G401.6 (cell line): Measurements from ENCODE around the gene OR8H2.
A peak's percentile ranks its signal among the peaks of the same experiment; 100 is the strongest.
"Not testable (repeated sequence)": the region's sequence is repeated elsewhere in the genome, so short reads cannot be mapped to it uniquely, and the experiment has no call there.

Source experiments
- FAIRE-seq: peaks from 2 replicates; lab custom pipeline; 2012; peaks lifted over from hg19 to GRCh38; lab: Jason Lieb, UNC

The OR8H2 gene, protein sequence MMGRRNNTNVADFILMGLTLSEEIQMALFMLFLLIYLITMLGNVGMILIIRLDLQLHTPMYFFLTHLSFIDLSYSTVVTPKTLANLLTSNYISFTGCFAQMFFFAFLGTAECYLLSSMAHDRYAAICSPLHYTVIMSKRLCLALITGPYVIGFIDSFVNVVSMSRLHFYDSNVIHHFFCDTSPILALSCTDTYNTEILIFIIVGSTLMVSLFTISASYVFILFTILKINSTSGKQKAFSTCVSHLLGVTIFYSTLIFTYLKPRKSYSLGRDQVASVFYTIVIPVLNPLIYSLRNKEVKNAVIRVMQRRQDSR

DNA sequence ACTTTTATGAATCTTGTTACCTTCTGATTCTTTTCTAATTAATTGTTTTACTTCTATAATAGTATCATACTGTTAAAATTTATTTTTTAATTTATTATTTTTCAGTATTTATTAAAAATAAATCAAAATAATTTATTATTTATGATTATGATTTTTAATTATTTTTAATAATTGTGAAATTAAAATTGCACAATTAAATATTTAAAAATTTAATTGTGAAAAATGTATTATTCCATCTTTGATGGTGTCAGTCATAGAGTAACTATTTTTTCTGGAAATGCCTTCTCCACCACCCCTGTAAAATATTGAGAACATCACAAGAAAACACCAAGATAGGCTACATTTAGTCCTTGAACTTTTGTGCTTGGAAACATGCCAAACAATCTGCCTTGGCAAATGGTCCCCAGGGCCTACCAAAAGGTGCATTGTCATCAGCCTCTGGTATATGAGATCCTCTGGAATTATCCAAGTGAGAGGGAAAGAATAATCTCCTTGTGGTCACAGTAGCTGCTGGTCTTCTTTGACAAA is at the start of gene OR8H2:
Gene OR8H2 (plus strand): TSS at position 478 of the 528 bp plus-strand sequence. CDS start 1,356 bp downstream, outside the sequence.
- FAIRE-seq: peak; percentile 94

DNA sequence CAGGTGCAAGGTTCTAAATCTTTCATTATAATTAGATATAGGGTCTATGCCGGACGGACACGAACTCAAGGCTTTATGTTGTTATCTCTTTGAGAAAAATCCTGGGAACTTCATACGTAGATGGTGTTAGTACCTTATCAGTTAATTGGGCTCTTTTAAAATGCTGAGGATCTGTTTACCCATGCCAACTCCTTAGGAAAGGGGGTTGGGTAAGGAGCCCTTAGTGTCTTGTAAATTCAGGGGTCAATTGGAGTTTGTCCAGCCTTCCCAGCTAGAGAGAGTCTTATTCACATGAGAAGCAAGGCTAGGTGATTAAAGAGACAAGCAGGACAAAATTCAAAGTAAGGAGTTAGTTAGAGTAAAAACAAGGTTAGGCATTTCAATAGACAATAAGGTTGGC is 47.1 kb upstream of the OR8H2 start:
- not testable (repeated sequence) for FAIRE-seq

GRCh38 chr11:56057661-56058237 is 45.7 kb upstream of the OR8H2 start:
- not testable (repeated sequence) for FAIRE-seq

- FAIRE-seq: not testable (repeated sequence)
These were observed 45.2 kb upstream of the OR8H2 start for GRCh38 chr11:56058260-56058780.

GRCh38 chr11:56066980-56067379 is 36.5 kb upstream of the OR8H2 start:
- FAIRE-seq: no peak

DNA sequence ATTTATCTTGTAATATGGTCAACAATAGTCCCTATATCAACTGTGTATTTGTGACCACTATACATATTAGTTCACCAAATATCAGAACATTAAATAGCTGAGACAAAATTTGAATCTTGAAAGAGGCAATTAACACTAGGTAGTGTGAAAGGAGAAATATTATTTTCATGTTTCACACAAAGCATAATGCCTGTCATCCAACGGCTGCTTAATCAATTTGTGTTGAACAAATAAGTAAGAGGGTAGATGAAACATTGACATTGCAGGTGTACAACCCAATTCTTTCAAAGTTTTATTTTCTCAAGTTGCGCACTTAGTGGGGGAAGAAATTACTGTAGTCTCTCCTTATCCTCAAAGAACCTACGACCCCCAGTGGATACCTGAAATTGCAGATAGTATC is 13.8 kb upstream of the OR8H2 start:
- FAIRE-seq: no peak

DNA sequence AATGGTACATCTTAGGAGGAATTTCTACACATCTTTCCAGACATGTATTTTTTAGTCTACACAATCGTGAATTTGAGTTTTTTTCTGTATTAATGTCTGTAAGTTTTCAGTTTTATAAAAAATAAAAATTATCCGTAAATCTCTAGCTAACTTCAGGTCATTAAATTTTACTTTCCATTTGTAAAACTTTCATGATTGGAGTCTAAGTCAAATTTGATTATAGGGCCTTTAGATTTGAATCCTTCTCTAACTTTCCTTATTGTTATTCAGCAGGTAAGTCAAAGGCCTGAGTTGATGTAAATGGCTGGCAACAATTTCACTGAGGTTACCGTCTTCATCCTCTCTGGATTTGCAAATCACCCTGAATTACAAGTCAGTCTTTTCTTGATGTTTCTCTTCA is 10.5 kb upstream of the OR8H2 start, which contains the start of gene OR8I2:
Gene OR8I2 (plus strand): TSS at position 301 of the 400 bp plus-strand sequence. CDS start 0 bp downstream, at position 301.
- FAIRE-seq: no peak

DNA sequence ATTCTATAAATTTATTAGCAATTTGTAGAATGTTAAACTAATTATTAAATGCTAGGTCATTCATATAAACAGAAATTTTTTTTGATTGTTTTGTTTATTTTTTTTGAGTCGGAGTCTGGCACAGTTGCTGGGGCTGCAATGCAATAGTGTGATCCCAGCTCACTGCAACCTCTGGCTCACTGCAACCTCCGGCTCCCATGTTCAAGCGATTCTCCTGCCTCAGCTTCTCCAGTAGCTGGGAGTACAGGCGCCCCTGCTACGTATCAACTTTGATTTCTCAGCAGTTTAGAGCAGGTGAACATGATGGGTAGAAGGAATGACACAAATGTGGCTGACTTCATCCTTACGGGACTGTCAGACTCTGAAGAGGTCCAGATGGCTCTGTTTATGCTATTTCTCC is 18.6 kb downstream of the OR8H2 start, which contains the start of gene OR8H3:
Gene OR8H3 (plus strand): TSS at position 301 of the 400 bp plus-strand sequence. CDS start 0 bp downstream, at position 301.
- FAIRE-seq: no peak

DNA sequence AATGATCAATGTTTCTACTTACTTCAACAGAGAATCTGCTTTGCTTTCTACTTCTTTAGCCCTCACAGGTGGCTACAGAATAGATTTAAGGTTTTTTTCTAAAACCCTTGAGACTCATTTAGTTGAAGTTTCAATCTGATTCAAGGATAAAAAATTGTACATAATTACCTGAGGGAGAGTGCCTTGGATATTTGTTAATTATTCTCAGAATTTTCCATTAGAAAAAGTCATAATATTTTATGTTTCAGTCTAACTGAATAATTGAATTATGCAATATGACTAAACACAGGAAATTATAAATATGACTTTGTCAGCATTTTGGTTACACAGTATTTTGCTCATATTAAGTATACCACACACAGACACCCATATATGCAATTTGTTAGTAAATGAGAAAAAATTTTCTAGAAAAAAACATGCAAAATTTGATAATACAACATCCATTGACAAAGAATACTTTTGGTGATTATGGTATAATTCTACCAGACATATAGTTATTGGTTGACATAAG is 36.7 kb downstream of the OR8H2 start, which contains the start of gene OR8J3:
Gene OR8J3 (minus strand): TSS at position 51 of the 511 bp plus-strand sequence. CDS start 2,483 bp downstream, outside the sequence.
- FAIRE-seq: no peak

GRCh38 chr11:56143681-56144080 is 40.2 kb downstream of the OR8H2 start:
- FAIRE-seq: not testable (repeated sequence)

DNA sequence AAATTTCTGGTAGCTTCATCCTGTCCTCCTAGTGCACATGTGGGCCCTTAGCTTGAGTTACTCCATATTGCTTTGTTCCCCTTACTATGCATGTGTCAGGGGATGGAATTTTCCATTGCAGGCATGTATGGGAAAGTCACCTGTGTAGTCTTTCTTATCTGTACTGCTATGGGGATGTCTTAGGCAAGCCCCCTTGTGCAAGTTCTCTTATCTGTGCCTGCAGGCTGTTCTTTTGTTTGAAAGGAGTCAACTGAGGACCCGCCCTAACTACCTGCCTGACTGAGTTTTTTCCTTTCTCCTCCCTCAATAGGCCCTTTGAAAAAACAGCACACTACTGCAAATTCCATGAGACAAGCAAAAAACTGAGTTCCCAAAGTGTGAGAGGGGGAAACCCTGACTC is 47.9 kb downstream of the OR8H2 start:
- no peak for FAIRE-seq

DNA sequence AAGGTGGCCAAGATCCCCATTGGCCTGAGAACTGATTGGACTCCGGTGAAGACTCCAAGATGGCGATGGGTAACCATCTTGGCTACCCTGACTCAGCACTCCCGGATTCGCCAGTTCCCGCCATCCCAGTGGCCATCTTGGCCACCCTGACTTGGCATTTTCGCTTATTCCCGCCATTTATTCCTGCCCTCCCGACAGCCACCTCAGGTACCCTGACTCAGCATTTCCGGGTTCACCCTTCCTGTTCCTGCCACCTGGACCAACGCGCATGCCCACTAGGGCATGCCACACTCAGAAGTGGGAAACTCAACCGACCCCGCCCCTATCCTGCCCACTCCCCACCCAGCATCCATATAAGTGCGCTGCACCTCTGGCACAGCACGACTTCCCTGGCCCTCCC is 48.8 kb downstream of the OR8H2 start:
- FAIRE-seq: no peak
